IMR-90 (cell line): ENCODE data around the gene DOHH. TPM values are rescaled to one million over a fixed set of nuclear protein-coding genes. Genes with fewer than 3 reads are reported as not detected.

Experiments used
- ATAC-seq: fragments of 200-7000 bp; cut with Tn5 transposase; 2 replicates; pipeline ENCODE4 v1.9.1; 2020; ENCODE audit warnings: low read depth, mild to moderate bottlenecking, moderate library complexity
- BruUV-seq: library from RNA; stranded (reverse); fragments of 400-500 nt; replicated peaks from 2 replicates; lab custom pipeline; 2021; lab: Mats Ljungman, UMichigan
- CTCF ChIA-PET: fragments of 300-600 bp; formaldehyde crosslinking; extraction: SDS; loops from one replicate; lab custom pipeline; 2021; ENCODE audit warnings: antibody characterized with exemption; lab: Yijun Ruan, JAX
- POLR2A ChIA-PET: fragments of 300-600 bp; sonication (Branson Sonifier 250); formaldehyde crosslinking; loops from one replicate; lab custom pipeline; 2022; ENCODE audit warnings: antibody characterized with exemption; ENCODE audit not compliant: unreplicated experiment; lab: Charles Lee
- DNase-seq: peaks from one replicate; pipeline ENCODE4 v3.0.0; 2013
- H2AFZ ChIP-seq: replicated peaks from 2 replicates; pipeline ENCODE3; 2013; ENCODE audit warnings: low read length, mild to moderate bottlenecking; ENCODE audit not compliant: poor library complexity
- H2AK5ac ChIP-seq: 2 replicates; pipeline ENCODE4 v1.6.1; 2013; ENCODE audit warnings: low read depth, low read length, inconsistent platforms
- H2AK9ac ChIP-seq: replicated peaks from 2 replicates; pipeline ENCODE3; 2013; ENCODE audit warnings: mild to moderate bottlenecking, low read depth, low read length, moderate library complexity; ENCODE audit not compliant: poor library complexity
- H2BK120ac ChIP-seq: 2 replicates; pipeline ENCODE4 v1.6.1; 2013; ENCODE audit warnings: low read depth, low read length, inconsistent platforms
- H2BK15ac ChIP-seq: 3 replicates; pipeline ENCODE4 v1.6.1; 2013; ENCODE audit warnings: low read depth, low read length, inconsistent platforms
- H2BK20ac ChIP-seq: 2 replicates; pipeline ENCODE4 v1.6.1; 2013; ENCODE audit warnings: low read depth, mild to moderate bottlenecking, inconsistent platforms, low read length, moderate library complexity
- H2BK5ac ChIP-seq: 2 replicates; pipeline ENCODE4 v1.6.1; 2013; ENCODE audit warnings: mild to moderate bottlenecking, low read depth, low read length, inconsistent platforms; ENCODE audit not compliant: poor library complexity, severe bottlenecking
- H3K14ac ChIP-seq: replicated peaks from 2 replicates; pipeline ENCODE4 v1.6.1; 2013; ENCODE audit warnings: low read depth, low read length, inconsistent platforms
- H3K18ac ChIP-seq: 2 replicates; pipeline ENCODE4 v1.6.1; 2013; ENCODE audit warnings: low read depth, low read length, control low read depth
- H3K23ac ChIP-seq: 2 replicates; pipeline ENCODE4 v1.6.1; 2013; ENCODE audit warnings: low read depth, low read length, inconsistent platforms
- H3K27ac ChIP-seq: 2 replicates; pipeline ENCODE4 v1.5.1; 2013; ENCODE audit warnings: mild to moderate bottlenecking, control low read depth, low read length; ENCODE audit not compliant: insufficient read depth
- H3K27me3 ChIP-seq: 2 replicates; pipeline ENCODE4 v1.6.1; 2013; ENCODE audit warnings: low read length; ENCODE audit not compliant: control insufficient read depth, insufficient read depth
- H3K36me3 ChIP-seq: 2 replicates; pipeline ENCODE4 v1.6.1; 2013; ENCODE audit warnings: low read length, mixed read lengths; ENCODE audit not compliant: control insufficient read depth, insufficient read depth
- H3K4ac ChIP-seq: 2 replicates; pipeline ENCODE4 v1.6.1; 2013; ENCODE audit warnings: low read depth, low read length, inconsistent platforms
- H3K4me1 ChIP-seq: 2 replicates; pipeline ENCODE4 v1.6.1; 2013; ENCODE audit warnings: low read length, mixed read lengths; ENCODE audit not compliant: control insufficient read depth, insufficient read depth
- H3K4me2 ChIP-seq: 2 replicates; pipeline ENCODE4 v1.6.1; 2013; ENCODE audit warnings: low read depth, mild to moderate bottlenecking, control low read depth, low read length, moderate library complexity
- H3K4me3 ChIP-seq: 2 replicates; pipeline ENCODE4 v1.5.1; 2013; ENCODE audit warnings: low read depth, mild to moderate bottlenecking, control low read depth, low read length, moderate library complexity; ENCODE audit not compliant: insufficient read depth
- H3K56ac ChIP-seq: 2 replicates; pipeline ENCODE4 v1.6.1; 2013; ENCODE audit warnings: low read length, inconsistent platforms; ENCODE audit not compliant: insufficient read depth; ENCODE audit errors: extremely low read depth
- H3K79me1 ChIP-seq, 2 experiments: 2 replicates each; pipeline ENCODE4 v1.6.1; 2013; ENCODE audit warnings: low read length in 2 of 2, inconsistent platforms in 1 of 2, low read depth in 1 of 2
- H3K9ac ChIP-seq: 2 replicates; pipeline ENCODE4 v1.6.1; 2013; ENCODE audit warnings: low read depth, low read length, control low read depth
- H3K9me1 ChIP-seq: 2 replicates; pipeline ENCODE4 v1.6.1; 2013; ENCODE audit warnings: low read length, inconsistent platforms; ENCODE audit not compliant: insufficient read depth
- H3K9me3 ChIP-seq: 2 replicates; pipeline ENCODE4 v1.6.1; 2013; ENCODE audit warnings: low read length; ENCODE audit not compliant: control insufficient read depth, insufficient read depth
- H4K20me1 ChIP-seq: 2 replicates; pipeline ENCODE4 v1.6.1; 2013; ENCODE audit warnings: low read length, inconsistent platforms; ENCODE audit not compliant: insufficient read depth
- H4K5ac ChIP-seq: 2 replicates; pipeline ENCODE4 v1.6.1; 2013; ENCODE audit warnings: mild to moderate bottlenecking, low read depth, low read length, control low read depth
- H4K8ac ChIP-seq, 2 experiments: 2 replicates each; pipeline ENCODE4 v1.6.1; 2013; ENCODE audit warnings: low read depth in 2 of 2, low read length in 2 of 2, control low read depth in 1 of 2, inconsistent platforms in 1 of 2
- H4K91ac ChIP-seq: 2 replicates; pipeline ENCODE4 v1.6.1; 2013; ENCODE audit warnings: low read depth, low read length, inconsistent platforms; ENCODE audit not compliant: insufficient read depth
- BHLHE40 ChIP-seq: fragments of 150-350 bp; IDR thresholded peaks from 2 replicates; pipeline ENCODE4 v1.6.1; 2016; ENCODE audit warnings: mild to moderate bottlenecking, low read depth, low read length
- CEBPB ChIP-seq: IDR thresholded peaks from 2 replicates; pipeline ENCODE4 v1.6.1; 2012; ENCODE audit warnings: low read depth, low read length, improper control_type of control experiment
- CHD1 ChIP-seq: IDR thresholded peaks from 2 replicates; pipeline ENCODE4 v1.6.1; 2012; ENCODE audit warnings: low read depth, low read length, improper control_type of control experiment
- CTCF ChIP-seq: conservative IDR thresholded peaks from 2 replicates; pipeline ENCODE4 v1.5.1; 2012; ENCODE audit warnings: mild to moderate bottlenecking, low read depth, low read length, improper control_type of control experiment
- ELK1 ChIP-seq: fragments of 150-350 bp; IDR thresholded peaks from 2 replicates; pipeline ENCODE4 v1.6.1; 2016; ENCODE audit warnings: low read depth, mild to moderate bottlenecking, low read length, moderate library complexity, borderline replicate concordance
- FOS ChIP-seq: fragments of 150-350 bp; IDR thresholded peaks from 2 replicates; pipeline ENCODE4 v1.6.1; 2016; ENCODE audit warnings: low read depth, low read length
- MAFK ChIP-seq: IDR thresholded peaks from 2 replicates; pipeline ENCODE4 v1.6.1; 2012; ENCODE audit warnings: low read depth, low read length, improper control_type of control experiment
- MAZ ChIP-seq: IDR thresholded peaks from 2 replicates; pipeline ENCODE4 v1.6.1; 2012; ENCODE audit warnings: low read depth, mild to moderate bottlenecking, low read length, improper control_type of control experiment, moderate library complexity, borderline replicate concordance
- MXI1 ChIP-seq: IDR thresholded peaks from 2 replicates; pipeline ENCODE4 v1.6.1; 2012; ENCODE audit warnings: low read depth, mild to moderate bottlenecking, low read length, moderate library complexity, borderline replicate concordance
- NFE2L2 ChIP-seq: fragments of 150-350 bp; IDR thresholded peaks from 2 replicates; pipeline ENCODE4 v1.6.1; 2016; ENCODE audit warnings: low read depth, mild to moderate bottlenecking, low read length
- POLR2A ChIP-seq: IDR thresholded peaks from 2 replicates; pipeline ENCODE4 v1.6.1; 2012; ENCODE audit warnings: mild to moderate bottlenecking, low read depth, low read length
- RAD21 ChIP-seq: IDR thresholded peaks from 2 replicates; pipeline ENCODE4 v1.6.1; 2012; ENCODE audit warnings: low read length, improper control_type of control experiment
- RCOR1 ChIP-seq: IDR thresholded peaks from 2 replicates; pipeline ENCODE4 v1.6.1; 2012; ENCODE audit warnings: mild to moderate bottlenecking, low read length, improper control_type of control experiment; ENCODE audit not compliant: insufficient replicate concordance
- RFX5 ChIP-seq: IDR thresholded peaks from 2 replicates; pipeline ENCODE4 v1.8.0; 2012; ENCODE audit warnings: low read depth, mild to moderate bottlenecking, low read length, moderate library complexity
- SMC3 ChIP-seq: fragments of 150-350 bp; IDR thresholded peaks from 2 replicates; pipeline ENCODE4 v1.6.1; 2016; ENCODE audit warnings: low read depth, mild to moderate bottlenecking, antibody characterized with exemption, low read length, moderate library complexity
- USF2 ChIP-seq: fragments of 150-350 bp; IDR thresholded peaks from 2 replicates; pipeline ENCODE4 v1.6.1; 2017; ENCODE audit warnings: mild to moderate bottlenecking, antibody characterized with exemption, low read length, low read depth
- WGBS, 2 experiments: methylation state at CpG; one replicate each; pipeline versions ENCODE4 v1.1.5 to v1.1.7; 2013; ENCODE audit warnings: missing lambda C conversion rate in 2 of 2; ENCODE audit not compliant: insufficient read length in 1 of 2; ENCODE audit errors: extremely low coverage in 2 of 2; 5-methylcytosine and 5-hydroxymethylcytosine counted together
- dilution Hi-C: fragments of 300-500 bp; cut with HindIII; formaldehyde crosslinking; loops from one replicate; pipeline ENCODE4 v1.14.3; 2018; ENCODE audit warnings: low sequenced_read_pairs; ENCODE audit not compliant: unreplicated experiment
- in situ Hi-C: fragments of 300-500 bp; cut with MboI; formaldehyde crosslinking; loops from 3 replicates; pipeline ENCODE4 v1.14.3; 2019; ENCODE audit warnings: low sequenced_read_pairs, inconsistent platforms, mixed read lengths
- intact Hi-C: fragments of 100-400 bp; cut with micrococcal nuclease; formaldehyde crosslinking; loops from 2 replicates; pipeline ENCODE4 v1.10.0; 2022
- polyA plus RNA-seq, 3 experiments: library from polyadenylated mRNA; depleted of rRNA; stranded (reverse); fragments of >200 nt; gene quantifications; 2 replicates each; pipeline ENCODE4 v1.2.3, GENCODE V29; 2012; ENCODE audit warnings: low replicate concordance in 1 of 3
- total RNA-seq: library from RNA; depleted of rRNA; stranded (reverse); fragments of >200 nt; gene quantifications from 2 replicates; pipeline ENCODE4 v1.2.3, GENCODE V29; 2012

Gene DOHH
- total and polyA plus RNA-seq, 2 of the 4 experiments (the other 2 are of a cell fraction): 3.2 to 9.2 TPM

DNA sequence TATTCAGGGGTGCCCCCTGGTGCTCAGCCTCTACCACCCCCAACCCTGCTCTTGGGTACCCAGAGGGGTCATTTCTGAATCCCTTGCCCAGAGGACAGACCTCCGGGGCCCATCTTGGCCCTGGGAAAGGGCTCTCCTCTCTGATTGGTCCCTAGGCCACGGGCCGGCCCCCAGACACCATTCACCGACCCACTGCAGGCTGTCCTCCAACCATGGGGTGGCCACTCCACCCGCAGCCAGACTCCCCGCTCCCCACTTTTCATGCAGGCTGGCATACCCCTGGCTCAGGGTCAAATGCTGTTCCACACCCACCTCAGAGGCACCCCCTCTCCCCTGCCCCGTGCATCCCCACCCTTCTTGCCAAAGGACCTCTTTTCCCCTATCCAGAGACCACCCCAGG lies 34.9 kb downstream of the DOHH start:
- no peak overlapping the region for H3K23ac ChIP-seq
- no peak overlapping the region for H2BK5ac ChIP-seq
- H4K8ac ChIP-seq: 0 out of 4 replicates have a peak overlapping the region, but pooled peaks of 1 of the 2 experiments have one; percentile 10
- H3K9me3 ChIP-seq: no peaks in the 10 kb centered on the region
- H2AFZ ChIP-seq: no peak overlapping the region
- H3K4ac ChIP-seq: no peak overlapping the region
- intact Hi-C loops: no loop called here
- H3K4me1 ChIP-seq: no peaks in the 10 kb centered on the region
- no peak for TF ChIP-seq CHD1
- no peak for TF ChIP-seq BHLHE40
- no peak for TF ChIP-seq MAZ
- TF ChIP-seq FOS: no peak
- TF ChIP-seq ELK1: no peak
- TF ChIP-seq CEBPB: no peak
- no peak for TF ChIP-seq POLR2A
- TF ChIP-seq SMC3: no peak
- no peak for TF ChIP-seq CTCF
- TF ChIP-seq RCOR1: no peak
- no peak for TF ChIP-seq RFX5
- TF ChIP-seq RAD21: no peak
- TF ChIP-seq MAFK: no peak
- no peak for TF ChIP-seq USF2
- no peak for TF ChIP-seq MXI1
- TF ChIP-seq NFE2L2: no peak
- no peak overlapping the region for H3K4me2 ChIP-seq
- no peak overlapping the region for H3K18ac ChIP-seq
- ATAC-seq (no peak), DNase-seq (no peak)
- no peak overlapping the region for H3K56ac ChIP-seq
- WGBS, 2 experiments: 73% methylated on average over 3 of the region's 7 CpGs; no CpG with 5 or more reads in 1 of the 2 experiments
- H3K9ac ChIP-seq: no peak overlapping the region
- no peaks in the 10 kb centered on the region for H3K9me1 ChIP-seq
- no peak overlapping the region for H4K91ac ChIP-seq
- no peak overlapping the region for H2BK120ac ChIP-seq
- peaks cover 17% of the 10 kb centered on the region for H4K20me1 ChIP-seq
- POLR2A ChIA-PET: no interaction called here
- peaks cover 23% of the 10 kb centered on the region for H3K36me3 ChIP-seq
- no peak overlapping the region for H3K4me3 ChIP-seq
- no peaks in the 10 kb centered on the region for H3K27me3 ChIP-seq
- H2AK5ac ChIP-seq: no peak overlapping the region
- peaks cover 8 to 40% of the 10 kb centered on the region in 2 experiments for H3K79me1 ChIP-seq
- H3K27ac ChIP-seq: no peak overlapping the region
- H2AK9ac ChIP-seq: no peak overlapping the region
- BruUV-seq: no TSS peak
- H4K5ac ChIP-seq: no peak overlapping the region
- dilution Hi-C loops: no loop called here
- CTCF ChIA-PET: no interaction called here
- no peak overlapping the region for H2BK20ac ChIP-seq
- H2BK15ac ChIP-seq: no peak overlapping the region
- in situ Hi-C loops: no loop called here
- no peak overlapping the region for H3K14ac ChIP-seq
